Neutrophil (primary cell): ENCODE measurements around the gene ORC1.

Experiments
- H3K27ac ChIP-seq: fragments of 200-600 bp; sonication (generic); 2 replicates; pipeline ENCODE4 v1.5.1; 2016; ENCODE audit warnings: mild to moderate bottlenecking, moderate library complexity
- H3K27me3 ChIP-seq: fragments of 200-600 bp; sonication (generic); 2 replicates; pipeline ENCODE4 v1.6.0; 2016; ENCODE audit warnings: mild to moderate bottlenecking
- H3K36me3 ChIP-seq: fragments of 200-600 bp; sonication (generic); 2 replicates; pipeline ENCODE4 v1.5.1; 2017
- H3K4me1 ChIP-seq, 2 experiments: fragments of 200-600 bp in 1 of 2; sonication (generic) in 1 of 2; 1 replicate in 1 of 2; 2 replicates in 1 of 2; pipeline versions ENCODE4 v1.5.1 to v1.6.1; 2013 to 2016; ENCODE audit warnings: low read depth in 1 of 2, low read length in 1 of 2, mild to moderate bottlenecking in 1 of 2, moderate library complexity in 1 of 2; ENCODE audit not compliant: control insufficient read depth in 1 of 2, insufficient read depth in 1 of 2
- H3K4me3 ChIP-seq, 2 experiments: fragments of 200-600 bp in 1 of 2; sonication (generic) in 1 of 2; 1 replicate in 1 of 2; 2 replicates in 1 of 2; pipeline ENCODE4 v1.5.1; 2013 to 2016; ENCODE audit warnings: low read depth in 1 of 2, low read length in 1 of 2, mild to moderate bottlenecking in 1 of 2, moderate library complexity in 1 of 2
- H3K9me3 ChIP-seq: fragments of 200-600 bp; sonication (generic); 2 replicates; pipeline ENCODE4 v1.5.1; 2016
- TF ChIP-seq, protein P1 (sequence below): fragments of 200-600 bp; sonication (generic); IDR thresholded peaks from 2 replicates; pipeline ENCODE4 v1.5.1; 2016; ENCODE audit warnings: antibody characterized with exemption

The ORC1 gene

DNA sequence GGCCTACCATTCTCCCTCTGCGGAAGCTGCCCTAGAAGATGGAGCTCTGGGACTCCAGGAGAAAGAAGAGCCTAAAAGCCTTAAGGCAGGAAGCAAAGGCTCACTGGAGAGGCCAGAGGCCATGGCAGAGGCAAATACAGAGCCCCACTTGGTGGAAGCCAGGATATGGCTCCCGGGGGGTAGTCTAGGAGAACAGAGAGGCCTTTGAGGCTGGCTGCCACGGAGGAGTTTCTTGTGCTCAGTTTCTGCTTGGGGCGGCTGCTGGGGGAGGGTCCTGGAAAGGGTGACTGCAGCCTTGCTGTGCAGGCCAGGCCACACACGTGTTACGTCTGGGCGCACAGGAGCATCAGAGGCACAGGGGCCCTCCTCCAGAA lies 43.6 kb downstream of the ORC1 start:
- H3K27me3 ChIP-seq, result no peaks in the 10 kb centered on the region
- peaks cover 14 to 16% of the 10 kb centered on the region in 2 experiments for H3K4me1 ChIP-seq
- peaks cover 82% of the 10 kb centered on the region for H3K36me3 ChIP-seq
- H3K4me3 ChIP-seq, result no peak overlapping the region
- no peaks in the 10 kb centered on the region for H3K9me3 ChIP-seq
- H3K27ac ChIP-seq, result no peak overlapping the region
- TF ChIP-seq, protein P1, sequence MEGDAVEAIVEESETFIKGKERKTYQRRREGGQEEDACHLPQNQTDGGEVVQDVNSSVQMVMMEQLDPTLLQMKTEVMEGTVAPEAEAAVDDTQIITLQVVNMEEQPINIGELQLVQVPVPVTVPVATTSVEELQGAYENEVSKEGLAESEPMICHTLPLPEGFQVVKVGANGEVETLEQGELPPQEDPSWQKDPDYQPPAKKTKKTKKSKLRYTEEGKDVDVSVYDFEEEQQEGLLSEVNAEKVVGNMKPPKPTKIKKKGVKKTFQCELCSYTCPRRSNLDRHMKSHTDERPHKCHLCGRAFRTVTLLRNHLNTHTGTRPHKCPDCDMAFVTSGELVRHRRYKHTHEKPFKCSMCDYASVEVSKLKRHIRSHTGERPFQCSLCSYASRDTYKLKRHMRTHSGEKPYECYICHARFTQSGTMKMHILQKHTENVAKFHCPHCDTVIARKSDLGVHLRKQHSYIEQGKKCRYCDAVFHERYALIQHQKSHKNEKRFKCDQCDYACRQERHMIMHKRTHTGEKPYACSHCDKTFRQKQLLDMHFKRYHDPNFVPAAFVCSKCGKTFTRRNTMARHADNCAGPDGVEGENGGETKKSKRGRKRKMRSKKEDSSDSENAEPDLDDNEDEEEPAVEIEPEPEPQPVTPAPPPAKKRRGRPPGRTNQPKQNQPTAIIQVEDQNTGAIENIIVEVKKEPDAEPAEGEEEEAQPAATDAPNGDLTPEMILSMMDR, result no peak

DNA sequence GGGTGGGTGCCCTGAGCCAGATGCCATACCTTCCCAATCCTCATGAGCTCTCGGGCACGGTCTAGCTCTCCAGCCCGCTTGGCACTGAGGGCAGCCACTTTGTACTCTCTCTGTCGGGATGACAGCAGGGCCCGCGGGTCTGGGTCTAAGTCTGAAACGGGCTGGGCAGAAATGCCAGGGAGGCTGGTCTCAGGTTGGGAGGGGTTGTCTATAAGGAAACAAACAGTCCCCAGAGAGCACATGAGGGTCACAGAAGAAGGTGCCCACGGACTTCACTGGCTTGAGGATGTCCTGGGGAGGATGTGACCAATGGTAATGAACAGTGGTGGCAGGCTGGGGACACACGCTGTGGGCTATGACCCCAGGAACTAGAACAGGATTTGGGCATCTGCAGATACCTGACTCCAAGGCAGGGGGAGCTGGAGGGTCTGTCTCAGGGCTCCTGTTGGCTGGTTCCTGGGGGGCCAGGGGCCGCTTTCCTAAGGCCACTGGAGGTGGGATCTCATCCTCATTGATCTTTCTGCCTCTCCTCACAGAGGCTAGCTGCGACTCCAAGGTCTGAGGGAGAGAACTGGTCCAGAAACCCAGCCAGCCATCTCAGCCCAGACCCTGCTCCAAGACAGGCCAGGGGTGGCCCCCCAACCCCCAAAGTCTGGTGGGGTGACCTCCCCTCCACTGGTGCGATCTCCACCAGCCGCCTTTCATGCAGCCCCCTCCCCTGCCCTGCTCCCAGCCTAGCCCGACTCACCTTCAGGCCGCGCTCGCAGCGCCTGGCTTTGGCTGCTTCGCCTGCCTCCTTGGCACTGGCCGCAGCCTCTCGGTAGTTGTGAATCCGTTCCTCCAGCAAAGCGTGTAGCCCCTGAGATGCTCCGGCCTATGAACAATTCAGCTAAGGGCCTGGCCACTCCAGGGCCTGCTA lies 44.3 kb downstream of the ORC1 start:
- Histone ChIP-seq H3K27ac (no peak overlapping the region), H3K36me3 (peaks cover 89% of the 10 kb centered on the region), H3K4me3 (no peak overlapping the region), H3K9me3 (no peaks in the 10 kb centered on the region), H3K4me1 (peaks cover 7 to 9% of the 10 kb centered on the region in 2 experiments), H3K27me3 (no peaks in the 10 kb centered on the region)
- TF ChIP-seq, protein P1, result no peak

DNA sequence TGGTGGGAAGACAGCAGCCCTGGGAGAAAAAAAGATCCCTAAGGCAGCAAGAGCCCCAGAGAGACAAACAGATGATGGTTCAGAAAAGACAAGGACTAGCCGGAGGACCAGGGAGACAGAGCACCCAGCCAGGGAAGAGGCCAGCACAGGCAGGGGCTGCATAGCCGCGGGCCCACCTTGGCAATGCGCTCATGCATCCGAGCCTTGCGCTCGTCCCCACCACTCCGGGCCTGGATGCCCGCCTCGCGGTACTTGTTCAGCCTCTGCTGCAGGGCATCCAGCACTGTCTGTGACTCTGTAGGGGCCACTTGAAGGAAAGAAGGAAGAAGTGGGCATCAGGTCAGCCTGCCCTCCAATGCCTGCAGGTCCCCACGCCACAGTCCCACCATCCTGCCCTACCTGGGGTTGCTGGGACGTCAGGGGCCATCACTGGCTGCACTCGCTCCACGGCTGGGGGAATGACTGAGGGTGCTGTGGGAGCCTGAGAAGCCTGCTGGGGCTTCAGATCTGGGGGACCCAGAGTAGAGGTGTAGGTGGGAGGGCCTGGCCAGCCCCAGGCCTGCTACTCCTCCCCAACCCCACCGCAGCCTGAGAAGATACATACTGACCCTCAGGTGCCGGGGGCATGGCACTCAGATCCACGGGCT lies 45.2 kb downstream of the ORC1 start:
- H3K4me3 ChIP-seq, result no peak overlapping the region
- no peak overlapping the region for H3K27ac ChIP-seq
- H3K27me3 ChIP-seq, result no peaks in the 10 kb centered on the region
- TF ChIP-seq, protein P1, result no peak
- H3K4me1 ChIP-seq, result no peaks in the 10 kb centered on the region
- no peaks in the 10 kb centered on the region for H3K9me3 ChIP-seq
- peaks cover 94% of the 10 kb centered on the region for H3K36me3 ChIP-seq

DNA sequence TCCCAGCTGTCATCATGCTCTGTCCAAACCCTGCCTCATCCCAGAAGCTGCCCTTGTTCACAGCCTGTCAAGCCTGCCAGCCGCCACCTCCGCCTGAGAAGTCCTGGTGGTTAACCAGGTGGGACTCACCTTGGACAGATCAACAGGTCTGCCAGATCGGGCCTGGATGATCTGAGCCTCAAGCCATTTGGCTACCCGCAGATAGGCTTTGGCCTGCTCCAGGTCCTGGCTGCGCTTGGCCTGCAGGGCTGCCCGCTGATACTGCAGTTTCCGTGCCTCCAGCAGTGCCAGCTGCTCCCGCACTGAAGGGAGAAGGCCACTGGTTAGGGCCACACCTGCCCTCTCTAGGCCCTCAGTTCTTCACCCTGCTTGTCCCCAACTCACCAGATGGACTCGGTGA lies 46.8 kb downstream of the ORC1 start:
- Histone ChIP-seq H3K27ac (no peak overlapping the region), H3K9me3 (no peaks in the 10 kb centered on the region), H3K4me1 (no peaks in the 10 kb centered on the region), H3K27me3 (no peaks in the 10 kb centered on the region), H3K36me3 (peaks cover 100% of the 10 kb centered on the region), H3K4me3 (no peak overlapping the region)
- TF ChIP-seq, protein P1, result no peak

DNA sequence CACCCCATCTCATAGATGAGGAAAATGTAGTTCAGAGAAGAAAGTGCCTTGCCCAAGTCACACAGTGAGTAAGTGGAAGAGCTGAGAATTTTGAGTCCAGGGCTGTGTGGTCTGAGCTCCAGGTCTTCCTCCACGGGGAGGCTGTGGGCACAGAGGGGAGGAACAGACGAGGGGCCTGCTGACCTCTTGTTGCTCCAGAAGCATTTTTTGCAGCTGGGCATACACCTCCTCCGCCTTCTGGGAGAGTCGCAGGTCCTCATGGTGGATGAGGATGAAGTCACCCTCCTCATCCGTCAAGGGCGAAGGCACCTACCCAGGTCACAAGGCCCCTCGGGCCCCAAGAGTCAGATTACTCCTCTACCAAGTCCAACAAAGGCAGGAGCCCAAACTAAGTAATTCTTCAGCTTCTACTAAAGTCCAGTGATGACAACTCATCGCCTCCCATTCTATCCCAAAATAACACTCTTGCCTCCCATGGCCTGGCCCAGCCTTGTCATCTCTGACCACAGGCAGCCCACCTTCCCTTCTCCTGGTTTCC lies 47.3 kb downstream of the ORC1 start:
- H3K36me3 ChIP-seq, result peaks cover 100% of the 10 kb centered on the region
- TF ChIP-seq, protein P1, result no peak
- H3K9me3 ChIP-seq, result no peaks in the 10 kb centered on the region
- H3K4me1 ChIP-seq, result no peaks in the 10 kb centered on the region
- H3K27me3 ChIP-seq, result no peaks in the 10 kb centered on the region
- no peak overlapping the region for H3K27ac ChIP-seq
- H3K4me3 ChIP-seq, result no peak overlapping the region
